Tongue (tissue), 2 donors: ENCODE measurements around the gene GRID2. TPM values are rescaled to one million over a fixed set of nuclear protein-coding genes. Genes with fewer than 3 reads are reported as not detected.
"Not testable (repeated sequence)": the region's sequence is repeated elsewhere in the genome, so short reads cannot be mapped to it uniquely, and the experiment has no call there.

Experiments
- DNase-seq: peaks from one replicate; pipeline ENCODE4 v3.0.0-alpha.2; 2015
- total RNA-seq: library from RNA; depleted of rRNA; stranded (reverse); fragments of >200 nt; gene quantifications from one replicate; pipeline ENCODE4 v1.2.3, GENCODE V29; 2014

GRID2 gene
- total RNA-seq, 1 donor from 2014 or later = 1.6 TPM

- DNase-seq = peak; percentile 11
These were observed 2.2 kb downstream of the GRID2 start for GRCh38 chr4:92305878-92306520.

- no peak for DNase-seq
These were observed 3.4 kb downstream of the GRID2 start for GRCh38 chr4:92307181-92307580.

GRCh38 chr4:92307866-92308265, 4.1 kb downstream of the GRID2 start:
- DNase-seq = no peak

- no peak for DNase-seq
These were observed 13.3 kb downstream of the GRID2 start for GRCh38 chr4:92317047-92317446.

- DNase-seq = no peak
These were observed 24.3 kb downstream of the GRID2 start for GRCh38 chr4:92328095-92328494.

- peak; percentile 9 for DNase-seq
These were observed 29.2 kb downstream of the GRID2 start for GRCh38 chr4:92333016-92333415.

- DNase-seq = peak; percentile 87
These were observed 31.1 kb downstream of the GRID2 start for GRCh38 chr4:92334716-92335350.

- DNase-seq = peak; percentile 6
These were observed 35.9 kb downstream of the GRID2 start for GRCh38 chr4:92339676-92340075.

GRCh38 chr4:92344216-92344615, 40.5 kb downstream of the GRID2 start:
- DNase-seq = no peak

- no peak for DNase-seq
These were observed 42.5 kb downstream of the GRID2 start for GRCh38 chr4:92346289-92346688.

GRCh38 chr4:92357966-92358365, 54.2 kb downstream of the GRID2 start:
- DNase-seq = no peak

GRCh38 chr4:92359491-92359890, 55.7 kb downstream of the GRID2 start:
- no peak for DNase-seq

GRCh38 chr4:92362028-92362427, 58.3 kb downstream of the GRID2 start:
- DNase-seq = no peak

GRCh38 chr4:92368653-92369052, 64.9 kb downstream of the GRID2 start:
- no peak for DNase-seq

GRCh38 chr4:92381616-92382015, 77.8 kb downstream of the GRID2 start:
- no peak for DNase-seq

GRCh38 chr4:92382128-92382527, 78.4 kb downstream of the GRID2 start:
- no peak for DNase-seq

GRCh38 chr4:92387459-92388069, 83.8 kb downstream of the GRID2 start:
- peak; percentile 59 for DNase-seq

- DNase-seq = no peak
These were observed 95.3 kb downstream of the GRID2 start for GRCh38 chr4:92399032-92399431.

GRCh38 chr4:92403525-92403924, 99.8 kb downstream of the GRID2 start:
- not testable (repeated sequence) for DNase-seq

GRCh38 chr4:92406488-92406887, 102.7 kb downstream of the GRID2 start:
- DNase-seq = no peak

GRCh38 chr4:92421920-92422319, 118.2 kb downstream of the GRID2 start:
- no peak for DNase-seq

GRCh38 chr4:92433272-92433758, 129.5 kb downstream of the GRID2 start:
- no peak for DNase-seq

GRCh38 chr4:92438722-92439121, 135.0 kb downstream of the GRID2 start:
- DNase-seq = not testable (repeated sequence)

GRCh38 chr4:92442131-92442530, 138.4 kb downstream of the GRID2 start:
- DNase-seq = not testable (repeated sequence)
